GM23338 (cell line): ENCODE data around the gene CMYA5. TPM values are rescaled to one million over a fixed set of nuclear protein-coding genes. Genes with fewer than 3 reads are reported as not detected.

Experiments
- ATAC-seq: fragments of 200-7000 bp; cut with Tn5 transposase; 3 replicates; pipeline ENCODE4 v1.9.1; 2020
- DNase-seq: peaks from one replicate; pipeline ENCODE4 v3.0.0-alpha.2; 2015; ENCODE audit warnings: low spot score
- H2AFZ ChIP-seq: fragments of 200-600 bp; sonication (generic); 2 replicates; pipeline ENCODE4 v1.8.0; 2016; ENCODE audit warnings: antibody characterized with exemption, mild to moderate bottlenecking, moderate library complexity
- H3F3A ChIP-seq: fragments of 200-600 bp; sonication (generic); replicated peaks from 2 replicates; pipeline ENCODE4 v1.8.0; 2017; ENCODE audit warnings: antibody characterized with exemption, mixed run types, low read depth
- H3K27ac ChIP-seq: fragments of 200-600 bp; sonication (generic); 2 replicates; pipeline ENCODE4 v1.6.1; 2016; ENCODE audit warnings: low read depth
- H3K27me3 ChIP-seq: fragments of 200-600 bp; sonication (generic); 2 replicates; pipeline ENCODE4 v1.8.0; 2016; ENCODE audit warnings: mild to moderate bottlenecking, mixed run types, moderate library complexity; ENCODE audit not compliant: insufficient read depth
- H3K36me3 ChIP-seq: fragments of 200-600 bp; sonication (generic); 2 replicates; pipeline ENCODE4 v1.8.0; 2016; ENCODE audit warnings: mild to moderate bottlenecking; ENCODE audit not compliant: insufficient read depth
- H3K4me1 ChIP-seq: fragments of 200-600 bp; sonication (generic); 2 replicates; pipeline ENCODE4 v1.8.0; 2016; ENCODE audit warnings: mild to moderate bottlenecking, moderate library complexity; ENCODE audit not compliant: insufficient read depth
- H3K4me2 ChIP-seq: fragments of 200-600 bp; sonication (generic); 2 replicates; pipeline ENCODE4 v1.7.1; 2017; ENCODE audit warnings: mixed run types
- H3K4me3 ChIP-seq: fragments of 200-600 bp; sonication (generic); 2 replicates; pipeline ENCODE4 v1.6.1; 2016; ENCODE audit warnings: mixed run types
- H3K79me2 ChIP-seq: fragments of 200-600 bp; sonication (generic); replicated peaks from 2 replicates; pipeline ENCODE4 v1.8.0; 2017; ENCODE audit warnings: mild to moderate bottlenecking; ENCODE audit not compliant: insufficient read depth
- H3K9me2 ChIP-seq: fragments of 200-600 bp; sonication (generic); 2 replicates; pipeline ENCODE4 v1.8.0; 2017; ENCODE audit not compliant: insufficient read depth
- H4K20me1 ChIP-seq: fragments of 200-600 bp; sonication (generic); replicated peaks from 2 replicates; pipeline ENCODE4 v1.8.0; 2017; ENCODE audit warnings: mild to moderate bottlenecking; ENCODE audit not compliant: insufficient read depth
- H3K27ac Mint-ChIP-seq: 2 replicates; pipeline ENCODE4 v1.8.0; 2020; ENCODE audit warnings: inconsistent platforms, mild to moderate bottlenecking, moderate library complexity, mixed read lengths
- H3K27me3 Mint-ChIP-seq: 3 replicates; pipeline ENCODE4 v1.8.0; 2022; ENCODE audit warnings: low read depth, mild to moderate bottlenecking, moderate library complexity, mixed read lengths, inconsistent platforms; ENCODE audit not compliant: insufficient read depth, poor library complexity
- H3K36me3 Mint-ChIP-seq: 3 replicates; pipeline ENCODE4 v1.8.0; 2021; ENCODE audit warnings: low read depth, mild to moderate bottlenecking, inconsistent platforms, moderate library complexity, mixed read lengths
- H3K4me1 Mint-ChIP-seq: 3 replicates; pipeline ENCODE4 v1.8.0; 2020; ENCODE audit warnings: mild to moderate bottlenecking, inconsistent platforms, mixed read lengths
- H3K4me3 Mint-ChIP-seq: 3 replicates; pipeline ENCODE4 v1.8.0; 2021; ENCODE audit warnings: moderate library complexity, mild to moderate bottlenecking, inconsistent platforms, mixed read lengths
- H3K9me3 Mint-ChIP-seq: 3 replicates; pipeline ENCODE4 v1.8.0; 2020; ENCODE audit warnings: moderate library complexity, mild to moderate bottlenecking, inconsistent platforms, mixed read lengths
- CREB1 ChIP-seq: fragments of 250-450 bp; sonication (Bioruptor Pico); IDR thresholded peaks from 2 replicates; pipeline ENCODE4 v1.5.0; 2020; ENCODE audit warnings: low read depth, mild to moderate bottlenecking, moderate library complexity
- CTCF ChIP-seq, 2 experiments: fragments of 200-600 bp in 1 of 2; sonication (generic) in 1 of 2; conservative IDR thresholded peaks; 2 replicates each; pipeline versions ENCODE4 v1.5.1 to v1.6.1; 2016 to 2017; ENCODE audit warnings: antibody characterized with exemption in 2 of 2, low read depth in 2 of 2, mild to moderate bottlenecking in 2 of 2, moderate library complexity in 1 of 2
- ETS1 ChIP-seq: IDR thresholded peaks from 2 replicates; pipeline ENCODE4 v1.6.1; 2016; ENCODE audit warnings: antibody characterized with exemption
- EZH2 ChIP-seq: fragments of 200-600 bp; sonication (generic); IDR thresholded peaks from one replicate; pipeline ENCODE4 v1.8.0; 2017; ENCODE audit warnings: antibody characterized with exemption, mild to moderate bottlenecking, low read depth; ENCODE audit not compliant: unreplicated experiment
- EZH2phosphoT487 ChIP-seq: fragments of 200-600 bp; sonication (generic); IDR thresholded peaks from one replicate; pipeline ENCODE4 v1.8.1; 2018; ENCODE audit warnings: antibody characterized with exemption; ENCODE audit not compliant: unreplicated experiment
- JUNB ChIP-seq: IDR thresholded peaks from one replicate; pipeline ENCODE4 v1.6.1; 2016; ENCODE audit warnings: antibody characterized with exemption; ENCODE audit not compliant: unreplicated experiment
- REST ChIP-seq: IDR thresholded peaks from one replicate; pipeline ENCODE4 v1.6.1; 2018; ENCODE audit warnings: antibody characterized with exemption; ENCODE audit not compliant: unreplicated experiment
- ZNF114 ChIP-seq: fragments of 250-450 bp; sonication (Bioruptor Pico); IDR thresholded peaks from 2 replicates; pipeline ENCODE4 v1.5.0; 2020; ENCODE audit warnings: mild to moderate bottlenecking, moderate library complexity
- ZNF462 ChIP-seq: fragments of 250-450 bp; sonication (Bioruptor Pico); IDR thresholded peaks from 2 replicates; pipeline ENCODE4 v1.5.0; 2020; ENCODE audit warnings: mild to moderate bottlenecking, moderate library complexity
- polyA plus RNA-seq: library from polyadenylated mRNA; unstranded; fragments of >200 nt; fragmentation: Nextera tagmentation; extraction: Ambion mirVana; gene quantifications from 2 replicates; pipeline ENCODE4 v1.2.1, GENCODE V29; 2016
- total RNA-seq: library from RNA; depleted of rRNA; stranded (reverse); fragments of >200 nt; shearing (Covaris generic); gene quantifications from 2 replicates; pipeline ENCODE4 v1.2.3, GENCODE V29; 2014

Gene CMYA5
- total and polyA plus RNA-seq, 2 experiments from 2014 or later: 0.45 to 0.49 TPM

- TF ChIP-seq ZNF462 (CRISPR knock-in tag) (no peak), ZNF114 (CRISPR knock-in tag) (no peak)
Observed at GRCh38 chr5:79843450-79844388, 154.1 kb downstream of the CMYA5 start (continued).

- no peaks in the 10 kb centered on the region for H3K36me3 ChIP-seq
- no peak overlapping the region for H3K4me2 ChIP-seq
- TF ChIP-seq CREB1 (CRISPR knock-in tag) (no peak), ETS1 (no peak), EZH2phosphoT487 (no peak), REST (no peak), EZH2 (no peak), JUNB (no peak), CTCF (conservative IDR thresholded peaks at IDR 0.05; ENCODE audit: low read depth in 2 of 2) (no peak)
Observed at GRCh38 chr5:79844571-79844970, 154.9 kb downstream of the CMYA5 start.

More at GRCh38 chr5:79844571-79844970, 154.9 kb downstream of the CMYA5 start:
- Histone ChIP-seq H3K9me2 (0 out of 2 replicates have a peak, but pooled peaks cover 7% of the 10 kb centered on the region), H2AFZ (no peak overlapping the region), H3K27ac (no peak overlapping the region), H3K4me3 (no peak overlapping the region), H4K20me1 (no peaks in the 10 kb centered on the region), H3K27me3 (no peaks in the 10 kb centered on the region), H3F3A (no peaks in the 10 kb centered on the region), H3K79me2 (no peaks in the 10 kb centered on the region), H3K4me1 (no peaks in the 10 kb centered on the region)
- no peaks in the 10 kb centered on the region for H3K36me3 Mint-ChIP-seq
- H3K27ac Mint-ChIP-seq: no peak overlapping the region
- peaks cover 7% of the 10 kb centered on the region for H3K4me1 Mint-ChIP-seq
- H3K27me3 Mint-ChIP-seq: peaks cover 5% of the 10 kb centered on the region
- no peaks in the 10 kb centered on the region for H3K9me3 Mint-ChIP-seq
- no peak overlapping the region for H3K4me3 Mint-ChIP-seq
- DNase-seq (no peak), ATAC-seq (no peak)
